ENCODE data around the gene TYW1.
A peak's percentile ranks its signal among the peaks of the same experiment; 100 is the strongest.
"Not testable (repeated sequence)": the region's sequence is repeated elsewhere in the genome, so short reads cannot be mapped to it uniquely, and the experiment has no call there.

Gene TYW1, protein sequence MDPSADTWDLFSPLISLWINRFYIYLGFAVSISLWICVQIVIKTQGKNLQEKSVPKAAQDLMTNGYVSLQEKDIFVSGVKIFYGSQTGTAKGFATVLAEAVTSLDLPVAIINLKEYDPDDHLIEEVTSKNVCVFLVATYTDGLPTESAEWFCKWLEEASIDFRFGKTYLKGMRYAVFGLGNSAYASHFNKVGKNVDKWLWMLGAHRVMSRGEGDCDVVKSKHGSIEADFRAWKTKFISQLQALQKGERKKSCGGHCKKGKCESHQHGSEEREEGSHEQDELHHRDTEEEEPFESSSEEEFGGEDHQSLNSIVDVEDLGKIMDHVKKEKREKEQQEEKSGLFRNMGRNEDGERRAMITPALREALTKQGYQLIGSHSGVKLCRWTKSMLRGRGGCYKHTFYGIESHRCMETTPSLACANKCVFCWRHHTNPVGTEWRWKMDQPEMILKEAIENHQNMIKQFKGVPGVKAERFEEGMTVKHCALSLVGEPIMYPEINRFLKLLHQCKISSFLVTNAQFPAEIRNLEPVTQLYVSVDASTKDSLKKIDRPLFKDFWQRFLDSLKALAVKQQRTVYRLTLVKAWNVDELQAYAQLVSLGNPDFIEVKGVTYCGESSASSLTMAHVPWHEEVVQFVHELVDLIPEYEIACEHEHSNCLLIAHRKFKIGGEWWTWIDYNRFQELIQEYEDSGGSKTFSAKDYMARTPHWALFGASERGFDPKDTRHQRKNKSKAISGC

DNA sequence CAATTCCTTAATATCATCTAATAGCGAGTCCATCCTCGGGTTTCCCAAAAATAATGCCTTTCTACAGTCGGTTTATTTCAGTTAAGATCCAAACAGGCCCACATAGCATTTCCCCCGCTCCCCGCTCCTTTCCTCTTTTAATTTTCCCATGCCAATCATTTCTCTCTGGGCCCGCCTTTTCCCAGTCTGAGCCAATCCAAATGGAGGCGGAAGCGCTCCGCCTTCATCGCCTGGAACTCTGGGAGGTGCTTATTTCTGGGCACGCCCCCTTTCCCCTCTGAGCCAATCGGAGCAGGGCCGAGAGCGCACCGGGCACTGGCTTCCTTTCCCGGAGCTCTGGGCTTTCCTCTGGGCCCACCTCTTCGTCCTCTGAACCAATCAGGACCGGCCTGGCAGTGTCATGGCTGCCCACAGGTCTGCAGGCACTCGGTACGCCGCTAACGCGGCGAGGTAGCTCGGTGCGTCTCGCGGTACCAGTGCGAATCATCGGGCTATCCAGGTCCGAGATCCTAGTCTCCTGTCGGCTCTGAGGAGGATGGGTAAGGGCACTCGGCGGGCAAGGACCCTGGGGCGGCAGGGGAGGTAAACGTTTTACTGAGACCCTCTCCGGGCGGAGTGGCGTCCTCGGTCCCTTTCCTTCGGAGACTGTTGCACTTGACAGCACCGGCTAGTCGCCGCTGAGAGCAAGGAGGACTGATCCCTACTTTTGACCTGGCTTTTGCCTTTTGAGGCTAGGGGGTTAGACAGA is at the start of gene TYW1:
TSS of gene TYW1 (plus strand) at position 390 of the 748 bp plus-strand sequence. CDS start at position 536, 146 bp downstream.
- H3K9me3 ChIP-seq (ENCODE audit: control insufficient read depth, insufficient read depth, low read depth, low read length); H3K4me1 ChIP-seq (ENCODE audit: control insufficient read depth, insufficient read depth, low read length): not testable (repeated sequence)
- TF ChIP-seq, protein P1, sequence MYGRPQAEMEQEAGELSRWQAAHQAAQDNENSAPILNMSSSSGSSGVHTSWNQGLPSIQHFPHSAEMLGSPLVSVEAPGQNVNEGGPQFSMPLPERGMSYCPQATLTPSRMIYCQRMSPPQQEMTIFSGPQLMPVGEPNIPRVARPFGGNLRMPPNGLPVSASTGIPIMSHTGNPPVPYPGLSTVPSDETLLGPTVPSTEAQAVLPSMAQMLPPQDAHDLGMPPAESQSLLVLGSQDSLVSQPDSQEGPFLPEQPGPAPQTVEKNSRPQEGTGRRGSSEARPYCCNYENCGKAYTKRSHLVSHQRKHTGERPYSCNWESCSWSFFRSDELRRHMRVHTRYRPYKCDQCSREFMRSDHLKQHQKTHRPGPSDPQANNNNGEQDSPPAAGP (tag by site-specific recombination; IDR thresholded peaks at IDR 0.05), result 0 out of 2 replicates have a peak, but pooled peaks have one; percentile 30
- TF ChIP-seq SP2 (tag by site-specific recombination; IDR thresholded peaks at IDR 0.05) (peak; percentile 97), ZNF335 (tag by site-specific recombination; conservative IDR thresholded peaks at IDR 0.05) (peak; percentile 42; the same call in 1 of the 2 replicates), SCRT2 (tag by site-specific recombination; IDR thresholded peaks at IDR 0.05) (peak; percentile 56; the same call in 1 of the 2 replicates), YY1 (tag by site-specific recombination; IDR thresholded peaks at IDR 0.05) (peak; percentile 65; the same call in 1 of the 2 replicates), ZNF76 (tag by site-specific recombination; IDR thresholded peaks at IDR 0.05; ENCODE audit: borderline replicate concordance, low read depth) (peak; percentile 72), ZBTB17 (tag by site-specific recombination; IDR thresholded peaks at IDR 0.05) (peak; percentile 88), ZFP69B (tag by site-specific recombination; IDR thresholded peaks at IDR 0.05) (peak; percentile 91), YY2 (tag by site-specific recombination; IDR thresholded peaks at IDR 0.05) (peak; percentile 62; the same call in 1 of the 2 replicates), ZEB2 (tag by site-specific recombination; IDR thresholded peaks at IDR 0.05) (0 out of 2 replicates have a peak, but pooled peaks have one; percentile 43), ZBTB48 (tag by site-specific recombination; IDR thresholded peaks at IDR 0.05) (peak; percentile 78; the same call in 1 of the 2 replicates), SP3 (tag by site-specific recombination; IDR thresholded peaks at IDR 0.05) (peak; percentile 74)
- TF ChIP-seq, protein P2, sequence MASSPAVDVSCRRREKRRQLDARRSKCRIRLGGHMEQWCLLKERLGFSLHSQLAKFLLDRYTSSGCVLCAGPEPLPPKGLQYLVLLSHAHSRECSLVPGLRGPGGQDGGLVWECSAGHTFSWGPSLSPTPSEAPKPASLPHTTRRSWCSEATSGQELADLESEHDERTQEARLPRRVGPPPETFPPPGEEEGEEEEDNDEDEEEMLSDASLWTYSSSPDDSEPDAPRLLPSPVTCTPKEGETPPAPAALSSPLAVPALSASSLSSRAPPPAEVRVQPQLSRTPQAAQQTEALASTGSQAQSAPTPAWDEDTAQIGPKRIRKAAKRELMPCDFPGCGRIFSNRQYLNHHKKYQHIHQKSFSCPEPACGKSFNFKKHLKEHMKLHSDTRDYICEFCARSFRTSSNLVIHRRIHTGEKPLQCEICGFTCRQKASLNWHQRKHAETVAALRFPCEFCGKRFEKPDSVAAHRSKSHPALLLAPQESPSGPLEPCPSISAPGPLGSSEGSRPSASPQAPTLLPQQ (tag by site-specific recombination; IDR thresholded peaks at IDR 0.05), result peak; percentile 98
- TF ChIP-seq, protein P3, sequence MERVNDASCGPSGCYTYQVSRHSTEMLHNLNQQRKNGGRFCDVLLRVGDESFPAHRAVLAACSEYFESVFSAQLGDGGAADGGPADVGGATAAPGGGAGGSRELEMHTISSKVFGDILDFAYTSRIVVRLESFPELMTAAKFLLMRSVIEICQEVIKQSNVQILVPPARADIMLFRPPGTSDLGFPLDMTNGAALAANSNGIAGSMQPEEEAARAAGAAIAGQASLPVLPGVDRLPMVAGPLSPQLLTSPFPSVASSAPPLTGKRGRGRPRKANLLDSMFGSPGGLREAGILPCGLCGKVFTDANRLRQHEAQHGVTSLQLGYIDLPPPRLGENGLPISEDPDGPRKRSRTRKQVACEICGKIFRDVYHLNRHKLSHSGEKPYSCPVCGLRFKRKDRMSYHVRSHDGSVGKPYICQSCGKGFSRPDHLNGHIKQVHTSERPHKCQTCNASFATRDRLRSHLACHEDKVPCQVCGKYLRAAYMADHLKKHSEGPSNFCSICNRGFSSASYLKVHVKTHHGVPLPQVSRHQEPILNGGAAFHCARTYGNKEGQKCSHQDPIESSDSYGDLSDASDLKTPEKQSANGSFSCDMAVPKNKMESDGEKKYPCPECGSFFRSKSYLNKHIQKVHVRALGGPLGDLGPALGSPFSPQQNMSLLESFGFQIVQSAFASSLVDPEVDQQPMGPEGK (tag by site-specific recombination; IDR thresholded peaks at IDR 0.05), result peak; percentile 58
- TF ChIP-seq, protein P4, sequence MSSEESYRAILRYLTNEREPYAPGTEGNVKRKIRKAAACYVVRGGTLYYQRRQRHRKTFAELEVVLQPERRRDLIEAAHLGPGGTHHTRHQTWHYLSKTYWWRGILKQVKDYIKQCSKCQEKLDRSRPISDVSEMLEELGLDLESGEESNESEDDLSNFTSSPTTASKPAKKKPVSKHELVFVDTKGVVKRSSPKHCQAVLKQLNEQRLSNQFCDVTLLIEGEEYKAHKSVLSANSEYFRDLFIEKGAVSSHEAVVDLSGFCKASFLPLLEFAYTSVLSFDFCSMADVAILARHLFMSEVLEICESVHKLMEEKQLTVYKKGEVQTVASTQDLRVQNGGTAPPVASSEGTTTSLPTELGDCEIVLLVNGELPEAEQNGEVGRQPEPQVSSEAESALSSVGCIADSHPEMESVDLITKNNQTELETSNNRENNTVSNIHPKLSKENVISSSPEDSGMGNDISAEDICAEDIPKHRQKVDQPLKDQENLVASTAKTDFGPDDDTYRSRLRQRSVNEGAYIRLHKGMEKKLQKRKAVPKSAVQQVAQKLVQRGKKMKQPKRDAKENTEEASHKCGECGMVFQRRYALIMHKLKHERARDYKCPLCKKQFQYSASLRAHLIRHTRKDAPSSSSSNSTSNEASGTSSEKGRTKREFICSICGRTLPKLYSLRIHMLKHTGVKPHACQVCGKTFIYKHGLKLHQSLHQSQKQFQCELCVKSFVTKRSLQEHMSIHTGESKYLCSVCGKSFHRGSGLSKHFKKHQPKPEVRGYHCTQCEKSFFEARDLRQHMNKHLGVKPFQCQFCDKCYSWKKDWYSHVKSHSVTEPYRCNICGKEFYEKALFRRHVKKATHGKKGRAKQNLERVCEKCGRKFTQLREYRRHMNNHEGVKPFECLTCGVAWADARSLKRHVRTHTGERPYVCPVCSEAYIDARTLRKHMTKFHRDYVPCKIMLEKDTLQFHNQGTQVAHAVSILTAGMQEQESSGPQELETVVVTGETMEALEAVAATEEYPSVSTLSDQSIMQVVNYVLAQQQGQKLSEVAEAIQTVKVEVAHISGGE (tag by site-specific recombination; conservative IDR thresholded peaks at IDR 0.05; ENCODE audit: low read depth), result 0 out of 2 replicates have a peak, but pooled peaks have one; percentile 14
- TF ChIP-seq, protein P5, sequence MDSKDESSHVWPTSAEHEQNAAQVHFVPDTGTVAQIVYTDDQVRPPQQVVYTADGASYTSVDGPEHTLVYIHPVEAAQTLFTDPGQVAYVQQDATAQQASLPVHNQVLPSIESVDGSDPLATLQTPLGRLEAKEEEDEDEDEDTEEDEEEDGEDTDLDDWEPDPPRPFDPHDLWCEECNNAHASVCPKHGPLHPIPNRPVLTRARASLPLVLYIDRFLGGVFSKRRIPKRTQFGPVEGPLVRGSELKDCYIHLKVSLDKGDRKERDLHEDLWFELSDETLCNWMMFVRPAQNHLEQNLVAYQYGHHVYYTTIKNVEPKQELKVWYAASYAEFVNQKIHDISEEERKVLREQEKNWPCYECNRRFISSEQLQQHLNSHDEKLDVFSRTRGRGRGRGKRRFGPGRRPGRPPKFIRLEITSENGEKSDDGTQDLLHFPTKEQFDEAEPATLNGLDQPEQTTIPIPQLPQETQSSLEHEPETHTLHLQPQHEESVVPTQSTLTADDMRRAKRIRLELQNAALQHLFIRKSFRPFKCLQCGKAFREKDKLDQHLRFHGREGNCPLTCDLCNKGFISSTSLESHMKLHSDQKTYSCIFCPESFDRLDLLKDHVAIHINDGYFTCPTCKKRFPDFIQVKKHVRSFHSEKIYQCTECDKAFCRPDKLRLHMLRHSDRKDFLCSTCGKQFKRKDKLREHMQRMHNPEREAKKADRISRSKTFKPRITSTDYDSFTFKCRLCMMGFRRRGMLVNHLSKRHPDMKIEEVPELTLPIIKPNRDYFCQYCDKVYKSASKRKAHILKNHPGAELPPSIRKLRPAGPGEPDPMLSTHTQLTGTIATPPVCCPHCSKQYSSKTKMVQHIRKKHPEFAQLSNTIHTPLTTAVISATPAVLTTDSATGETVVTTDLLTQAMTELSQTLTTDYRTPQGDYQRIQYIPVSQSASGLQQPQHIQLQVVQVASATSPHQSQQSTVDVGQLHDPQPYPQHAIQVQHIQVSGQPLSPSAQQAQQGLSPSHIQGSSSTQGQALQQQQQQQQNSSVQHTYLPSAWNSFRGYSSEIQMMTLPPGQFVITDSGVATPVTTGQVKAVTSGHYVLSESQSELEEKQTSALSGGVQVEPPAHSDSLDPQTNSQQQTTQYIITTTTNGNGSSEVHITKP (tag by site-specific recombination; IDR thresholded peaks at IDR 0.05), result peak; percentile 87
- peak within 1 kb of the TSS; percentile 55; the same call in 1 of the 2 replicates for H3K27ac ChIP-seq (ENCODE audit: extremely low read depth, low read depth, low read length)
- peaks cover 17% of the 10 kb centered on the region in 2 experiments for H3K36me3 ChIP-seq (ENCODE audit: control insufficient read depth in 2 of 2, insufficient read depth in 1 of 2, low read length in 2 of 2)
- peak within 1 kb of the TSS; percentile 69 for H3K4me3 ChIP-seq (ENCODE audit: low read depth, low read length)
- CTCF ChIA-PET, result interaction anchor here (0.6 to 0.7 kb wide), 2 partner anchors 138 to 173 kb away, joined by 3 read pairs; no protein-coding TSS in a partner anchor
- POLR2A ChIA-PET, result interaction anchor here (0.6 to 1.1 kb wide), 7 partner anchors 10 to 432 kb away, joined by 3 to 7 read pairs (median 4); no protein-coding TSS in a partner anchor

All from HEK293 (cell line).